GM18499 (cell line): ENCODE measurements around the gene PDE11A.

Experiments
- ATAC-seq: cut with Tn5 transposase; IDR thresholded peaks from one replicate; pipeline ENCODE4 v1.9.1; 2021; ENCODE audit warnings: moderate number of reproducible peaks; ENCODE audit not compliant: insufficient read depth, unreplicated experiment

The PDE11A gene

GRCh38 chr2:177942731-177943130, 129.8 kb downstream of the PDE11A start:
- no peak for ATAC-seq

- ATAC-seq: no peak
Measured at GRCh38 chr2:177939211-177939610, 133.4 kb downstream of the PDE11A start.

- ATAC-seq: no peak
Measured at GRCh38 chr2:177930916-177931315, 141.7 kb downstream of the PDE11A start.

- ATAC-seq: no peak
Measured at GRCh38 chr2:177929662-177930522, 142.7 kb downstream of the PDE11A start.

GRCh38 chr2:177923323-177923722, 149.3 kb downstream of the PDE11A start:
- ATAC-seq: no peak

- ATAC-seq: no peak
Measured at GRCh38 chr2:177921726-177922125, 150.9 kb downstream of the PDE11A start.

- ATAC-seq: no peak
Measured at GRCh38 chr2:177917169-177917568, 155.4 kb downstream of the PDE11A start.

- ATAC-seq: no peak
Measured at GRCh38 chr2:177916342-177916741, 156.2 kb downstream of the PDE11A start.

GRCh38 chr2:177914247-177914646, 158.3 kb downstream of the PDE11A start:
- ATAC-seq: no peak

GRCh38 chr2:177909962-177910361, 162.6 kb downstream of the PDE11A start:
- ATAC-seq: no peak

- ATAC-seq: no peak
Measured at GRCh38 chr2:177908824-177909223, 163.8 kb downstream of the PDE11A start.

GRCh38 chr2:177908182-177908581, 164.4 kb downstream of the PDE11A start:
- ATAC-seq: no peak

- peak; percentile 98 for ATAC-seq
Measured at GRCh38 chr2:177906041-177906718, 166.4 kb downstream of the PDE11A start.

- no peak for ATAC-seq
Measured at GRCh38 chr2:177905640-177906039, 166.9 kb downstream of the PDE11A start.

GRCh38 chr2:177902395-177903163, 170.0 kb downstream of the PDE11A start:
- no peak for ATAC-seq

GRCh38 chr2:177900082-177900481, 172.5 kb downstream of the PDE11A start:
- ATAC-seq: no peak

GRCh38 chr2:177897278-177897677, 175.3 kb downstream of the PDE11A start:
- ATAC-seq: no peak

GRCh38 chr2:177896587-177896986, 176.0 kb downstream of the PDE11A start:
- ATAC-seq: no peak

- no peak for ATAC-seq
Measured at GRCh38 chr2:177894546-177894945, 178.0 kb downstream of the PDE11A start.

GRCh38 chr2:177893880-177894279, 178.7 kb downstream of the PDE11A start:
- ATAC-seq: no peak

GRCh38 chr2:177891533-177891932, 181.0 kb downstream of the PDE11A start:
- ATAC-seq: no peak
